T47D (cell line): ENCODE results near the gene CAMTA2.

Experiments used
- DNase-seq, 2 experiments: peaks; one replicate each; pipeline versions ENCODE4 v3.0.0 to v3.0.0-alpha.2; 2011 to 2012; ENCODE audit warnings: low read depth in 1 of 2, low spot score in 1 of 2
- JUND ChIP-seq: IDR thresholded peaks from 2 replicates; pipeline ENCODE4 v1.6.1; 2012; ENCODE audit warnings: low read depth
- in situ Hi-C: cut with HindIII; loops from 2 replicates; pipeline ENCODE4 v1.10.0; 2016; ENCODE audit warnings: low sequenced_read_pairs, low pct_unique_long_range_greater_than_20kb

Gene CAMTA2

DNA sequence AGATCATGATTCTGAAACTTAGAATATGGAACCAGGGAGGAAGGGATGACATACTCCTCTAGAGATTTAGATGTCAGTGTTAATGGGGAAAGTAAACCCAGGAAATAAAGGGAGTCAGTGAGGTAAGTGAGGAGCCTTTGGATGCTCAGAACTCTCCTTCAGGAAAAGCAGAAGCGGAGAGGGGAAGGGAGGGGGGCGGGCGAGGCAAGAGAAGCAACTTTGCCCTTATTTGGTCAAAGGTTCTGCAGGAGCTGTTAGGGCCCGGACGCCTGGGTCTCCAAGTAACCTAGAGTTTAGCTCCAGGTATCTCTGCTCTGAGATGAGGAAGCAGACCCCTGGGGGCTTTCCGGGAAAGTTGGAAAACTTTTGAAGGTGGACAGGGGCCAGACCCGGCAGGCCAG lies 40.5 kb downstream of the CAMTA2 start:
- TF ChIP-seq JUND = no peak
- in situ Hi-C loops = no loop called here
- no peak for DNase-seq

GRCh38 chr17:4946312-4946976 lies 41.0 kb downstream of the CAMTA2 start:
- no peak for TF ChIP-seq JUND
- in situ Hi-C loops = no loop called here
- no peak for DNase-seq

DNA sequence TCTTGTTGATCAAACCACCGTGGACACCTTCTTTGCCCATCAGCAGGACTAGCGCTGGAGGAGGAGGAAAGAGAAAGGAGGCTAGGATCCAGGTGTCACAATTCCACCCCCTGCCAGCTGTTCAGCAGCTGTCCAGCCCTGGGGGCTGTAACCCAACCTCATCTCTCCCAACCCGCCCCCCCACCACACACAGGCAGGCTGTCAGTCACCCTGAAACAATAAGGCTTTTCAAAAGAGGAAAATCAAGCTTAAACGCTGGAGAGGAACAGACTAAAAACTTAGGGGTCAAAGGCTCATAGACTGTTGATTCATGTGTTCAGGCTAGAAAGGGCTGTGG lies 41.6 kb downstream of the CAMTA2 start:
- no peak for DNase-seq
- in situ Hi-C loops = no loop called here
- TF ChIP-seq JUND = no peak

GRCh38 chr17:4945176-4945943 lies 42.1 kb downstream of the CAMTA2 start:
- peak; percentile 45; the same call in 1 of the 2 replicates for TF ChIP-seq JUND
- in situ Hi-C loops = no loop called here
- peak in 1 of 2 experiments; percentile 78 for DNase-seq

GRCh38 chr17:4944554-4945175 lies 42.8 kb downstream of the CAMTA2 start:
- no peak for TF ChIP-seq JUND
- in situ Hi-C loops = no loop called here
- no peak for DNase-seq

GRCh38 chr17:4944163-4944553 lies 43.3 kb downstream of the CAMTA2 start:
- no peak for TF ChIP-seq JUND
- in situ Hi-C loops = no loop called here
- no peak for DNase-seq

DNA sequence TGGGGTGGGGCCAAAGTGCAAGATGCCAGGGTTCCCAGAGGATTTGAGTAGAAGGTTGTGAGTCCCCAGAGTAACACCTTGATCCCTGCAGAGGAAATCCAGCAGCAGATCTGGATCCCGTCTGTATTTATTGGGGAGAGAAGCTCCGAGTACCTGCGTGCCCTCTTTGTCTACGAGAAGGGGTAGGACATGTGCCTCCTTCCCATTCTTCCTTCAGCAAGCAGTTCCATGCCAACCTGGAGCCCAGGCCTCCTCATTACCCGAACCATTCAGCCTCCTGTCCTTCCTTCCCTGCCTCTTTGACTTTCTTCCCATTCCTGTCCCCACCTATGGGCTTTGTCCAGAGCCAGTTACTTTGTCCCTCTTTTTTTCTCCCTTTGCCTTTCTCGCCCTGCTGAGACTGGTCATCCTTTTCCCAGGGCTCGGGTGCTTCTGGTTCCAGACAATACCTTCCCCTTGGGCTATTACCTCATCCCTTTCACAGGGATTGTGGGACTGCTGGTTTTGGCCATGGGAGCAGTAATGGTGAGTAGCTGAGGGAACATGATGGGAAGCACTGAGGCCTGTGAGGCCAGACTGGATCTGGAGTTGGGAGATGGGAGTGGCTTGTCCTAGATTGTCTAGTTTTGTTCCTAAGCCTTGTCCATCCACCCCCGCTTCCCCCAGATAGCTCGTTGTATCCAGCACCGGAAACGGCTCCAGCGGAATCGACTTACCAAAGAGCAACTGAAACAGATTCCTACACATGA lies 44.5 kb downstream of the CAMTA2 start:
- in situ Hi-C loops = no loop called here
- TF ChIP-seq JUND = no peak
- no peak for DNase-seq

GRCh38 chr17:4941319-4941610 lies 46.2 kb downstream of the CAMTA2 start:
- DNase-seq = no peak
- in situ Hi-C loops = no loop called here
- no peak for TF ChIP-seq JUND

DNA sequence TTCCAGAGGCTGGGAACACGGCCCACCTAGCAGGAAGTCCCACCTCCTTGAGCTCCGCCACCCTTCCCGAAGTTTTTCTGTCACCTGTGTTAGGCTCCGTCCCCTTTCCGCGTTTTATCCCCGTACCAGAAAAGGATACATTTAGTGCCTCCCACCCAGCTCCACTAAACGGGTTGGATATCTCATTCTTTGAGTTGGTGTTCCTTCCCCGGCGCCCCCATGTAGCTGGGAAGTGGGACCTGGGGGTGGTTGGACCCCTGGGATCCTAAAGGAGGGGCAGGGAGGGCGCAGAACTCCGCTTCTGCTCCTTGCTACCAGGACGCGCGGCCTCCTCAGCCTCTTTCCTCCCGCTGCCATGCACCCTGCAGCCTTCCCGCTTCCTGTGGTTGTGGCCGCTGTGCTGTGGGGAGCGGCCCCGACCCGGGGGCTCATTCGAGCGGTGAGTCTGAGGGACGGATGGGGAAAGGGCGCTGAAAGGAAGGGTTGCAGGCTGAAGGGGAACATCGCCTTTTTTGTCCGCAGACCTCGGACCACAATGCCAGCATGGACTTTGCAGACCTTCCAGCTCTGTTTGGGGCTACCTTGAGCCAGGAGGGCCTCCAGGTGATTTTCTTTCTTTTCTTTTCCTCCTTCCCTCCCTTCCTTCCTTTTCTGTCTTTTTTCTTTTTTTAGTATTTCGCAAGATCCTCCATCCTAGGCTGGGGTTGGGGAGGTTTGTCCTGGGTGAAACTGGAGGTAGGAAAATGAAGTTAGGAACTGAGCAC lies 46.7 kb downstream of the CAMTA2 start:
- in situ Hi-C loops = no loop called here
- DNase-seq = peak in 1 of 2 experiments; percentile 59
- no peak for TF ChIP-seq JUND

DNA sequence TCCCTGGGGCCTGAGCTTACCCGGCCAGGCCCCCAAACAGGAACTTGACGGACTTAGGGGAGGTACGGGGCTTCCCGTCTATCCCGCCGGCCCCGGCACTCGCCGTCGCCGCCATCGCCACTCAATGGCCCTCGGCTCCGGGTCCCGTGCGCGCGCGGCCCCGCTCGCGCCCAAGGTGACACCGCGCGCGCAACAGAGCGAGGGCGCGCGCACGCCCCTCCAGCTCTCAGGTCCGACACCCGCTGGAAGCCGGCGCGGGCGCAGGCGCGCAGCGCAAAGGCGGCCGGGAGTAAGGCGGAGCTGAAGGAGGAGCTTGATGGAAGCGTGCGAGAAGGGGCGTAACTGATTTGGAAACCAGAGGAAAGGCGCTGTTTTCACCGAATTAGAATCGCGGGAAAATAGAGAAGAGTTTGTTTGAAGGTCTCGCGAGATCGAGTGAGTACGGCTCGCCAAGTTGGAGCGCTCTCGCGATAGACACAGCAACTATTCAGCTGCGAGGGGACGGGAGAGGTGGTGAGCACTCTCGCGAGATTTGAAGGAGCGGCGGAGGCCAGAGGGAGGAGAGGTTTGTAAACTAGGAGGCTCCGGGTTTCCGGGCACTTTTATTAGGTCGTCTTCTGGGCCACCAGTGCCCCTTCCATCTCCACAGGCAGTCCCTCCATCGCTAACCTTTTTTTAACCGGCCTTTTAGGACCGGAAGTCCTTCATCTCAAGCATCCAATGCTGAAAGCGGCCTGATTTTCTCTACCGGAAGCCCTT lies 47.5 kb downstream of the CAMTA2 start, which contains the start of the genes RNF167 and SLC25A11:
Gene RNF167, plus strand, starts transcription at position 473 of the 759 bp plus-strand sequence. CDS start 642 bp downstream, outside the sequence.
Gene SLC25A11, minus strand, starts transcription at position 251 of the 759 bp plus-strand sequence. Its CDS starts 136 bp downstream, at position 115.
- in situ Hi-C loops = no loop called here
- no peak for TF ChIP-seq JUND
- DNase-seq = peak; percentile 93 to 99

DNA sequence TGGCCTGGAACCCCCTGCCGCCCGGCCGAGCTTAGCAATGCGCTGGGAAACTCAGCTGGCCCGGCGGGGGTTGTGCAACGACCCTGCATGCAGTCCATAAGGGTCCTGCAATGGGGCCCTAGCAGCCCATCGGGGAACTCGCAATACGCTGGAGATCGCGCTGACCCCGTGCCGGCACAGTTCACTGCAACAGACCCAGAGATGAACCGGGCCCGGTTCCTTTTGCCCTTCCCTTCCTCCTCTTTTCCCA lies 48.0 kb downstream of the CAMTA2 start:
- DNase-seq = no peak
- in situ Hi-C loops = no loop called here
- no peak for TF ChIP-seq JUND
